ENCODE results near the gene MKX.

- TF ChIP-seq TCF7L2 (IDR thresholded peaks at IDR 0.05; ENCODE audit: low read depth, low read length): no peak
- TF ChIP-seq CTCF (IDR thresholded peaks at IDR 0.05): no peak
Observed at GRCh38 chr10:27745732-27746396, at the start of gene MKX.

All from Panc1 (cell line).